Ishikawa (cell line): ENCODE measurements around the gene ZNF101.

Source experiments
- CEBPB ChIP-seq: IDR thresholded peaks from 2 replicates; pipeline ENCODE4 v1.6.1; 2012
- EP300 ChIP-seq: IDR thresholded peaks from 2 replicates; pipeline ENCODE4 v1.6.1; 2012; ENCODE audit warnings: borderline replicate concordance
- MAX ChIP-seq: IDR thresholded peaks from 2 replicates; pipeline ENCODE4 v1.6.1; 2012
- RAD21 ChIP-seq: IDR thresholded peaks from 2 replicates; pipeline ENCODE4 v1.6.1; 2012; ENCODE audit warnings: low read depth
- TAF1 ChIP-seq: IDR thresholded peaks from 2 replicates; pipeline ENCODE4 v1.6.1; 2012; ENCODE audit warnings: low read depth, mild to moderate bottlenecking
- YY1 ChIP-seq: IDR thresholded peaks from 2 replicates; pipeline ENCODE4 v1.6.1; 2012; ENCODE audit warnings: low read depth

GRCh38 chr19:19696386-19696785 lies 27.7 kb downstream of the ZNF101 start:
- TF ChIP-seq MAX, result no peak
- no peak for TF ChIP-seq EP300
- TF ChIP-seq YY1, result no peak
- TF ChIP-seq TAF1, result no peak
- TF ChIP-seq CEBPB, result no peak
- TF ChIP-seq RAD21, result no peak
